GM21423 (cell line): ENCODE results near the gene MYOF.
"Not testable (repeated sequence)": the region's sequence is repeated elsewhere in the genome, so short reads cannot be mapped to it uniquely, and the experiment has no call there.

ENCODE experiments used
- ATAC-seq: cut with Tn5 transposase; IDR thresholded peaks from one replicate; pipeline ENCODE4 v1.9.1; 2021; ENCODE audit warnings: mild to moderate bottlenecking, moderate library complexity; ENCODE audit not compliant: unreplicated experiment

The MYOF gene

GRCh38 chr10:93352638-93353383 lies 129.3 kb downstream of the MYOF start:
- no peak for ATAC-seq

- ATAC-seq: no peak
Observed at GRCh38 chr10:93346694-93347093, 135.4 kb downstream of the MYOF start.

- ATAC-seq: no peak
Observed at GRCh38 chr10:93346108-93346507, 136.0 kb downstream of the MYOF start.

- ATAC-seq: no peak
Observed at GRCh38 chr10:93344691-93345090, 137.4 kb downstream of the MYOF start.

- ATAC-seq: no peak
Observed at GRCh38 chr10:93342921-93343320, 139.2 kb downstream of the MYOF start.

GRCh38 chr10:93342366-93342765 lies 139.8 kb downstream of the MYOF start:
- ATAC-seq: no peak

- no peak for ATAC-seq
Observed at GRCh38 chr10:93337309-93337721, 144.8 kb downstream of the MYOF start.

GRCh38 chr10:93336678-93337077 lies 145.5 kb downstream of the MYOF start:
- ATAC-seq: no peak

GRCh38 chr10:93336110-93336509 lies 146.0 kb downstream of the MYOF start:
- ATAC-seq: no peak

- no peak for ATAC-seq
Observed at GRCh38 chr10:93334901-93335327, 147.2 kb downstream of the MYOF start.

GRCh38 chr10:93334181-93334580 lies 148.0 kb downstream of the MYOF start:
- ATAC-seq: no peak

GRCh38 chr10:93333278-93333978 lies 148.7 kb downstream of the MYOF start:
- no peak for ATAC-seq

GRCh38 chr10:93330824-93331223 lies 151.3 kb downstream of the MYOF start:
- ATAC-seq: no peak

- ATAC-seq: no peak
Observed at GRCh38 chr10:93319896-93320295, 162.2 kb downstream of the MYOF start.

GRCh38 chr10:93319096-93319495 lies 163.0 kb downstream of the MYOF start:
- no peak for ATAC-seq

- no peak for ATAC-seq
Observed at GRCh38 chr10:93315246-93315645, 166.9 kb downstream of the MYOF start.

GRCh38 chr10:93314656-93315055 lies 167.5 kb downstream of the MYOF start:
- not testable (repeated sequence) for ATAC-seq

GRCh38 chr10:93313798-93314197 lies 168.3 kb downstream of the MYOF start:
- ATAC-seq: no peak

GRCh38 chr10:93309062-93309461 lies 173.1 kb downstream of the MYOF start:
- no peak for ATAC-seq

- ATAC-seq: no peak
Observed at GRCh38 chr10:93305122-93305521, 177.0 kb downstream of the MYOF start.

- no peak for ATAC-seq
Observed at GRCh38 chr10:93300981-93301380, 181.2 kb downstream of the MYOF start.

- no peak for ATAC-seq
Observed at GRCh38 chr10:93300288-93300917, 181.7 kb downstream of the MYOF start.
